Erythroblast (primary cell): ENCODE measurements around the gene TTC7B.

Experiments used
- GATA1 ChIP-seq: IDR thresholded peaks from 2 replicates; pipeline ENCODE4 v1.6.1; 2011; ENCODE audit warnings: low read depth, mild to moderate bottlenecking, control low read depth, low read length, moderate library complexity
- POLR2A ChIP-seq: IDR thresholded peaks from 2 replicates; pipeline ENCODE4 v1.6.1; 2011; ENCODE audit warnings: mild to moderate bottlenecking, low read length

- TF ChIP-seq GATA1 (no peak), POLR2A (no peak)
Measured at GRCh38 chr14:90572441-90573150, 243.6 kb downstream of the TTC7B start.
